Osteocyte (in vitro differentiated cells): ENCODE data around the gene ACTR3C. TPM values are rescaled to one million over a fixed set of nuclear protein-coding genes. Genes with fewer than 3 reads are reported as not detected.

Experiments
- DNase-seq: peaks from one replicate; pipeline ENCODE4 v3.0.0; 2021; ENCODE audit warnings: mixed read lengths; ENCODE audit not compliant: unreplicated experiment; ENCODE audit errors: extremely low spot score
- H3K27ac Mint-ChIP-seq: one replicate; pipeline ENCODE4 v1.8.0; 2021; ENCODE audit warnings: mild to moderate bottlenecking, mixed read lengths; ENCODE audit not compliant: unreplicated experiment
- H3K27me3 Mint-ChIP-seq: one replicate; pipeline ENCODE4 v1.8.0; 2021; ENCODE audit warnings: mixed read lengths; ENCODE audit not compliant: unreplicated experiment
- H3K36me3 Mint-ChIP-seq: one replicate; pipeline ENCODE4 v1.8.0; 2021; ENCODE audit warnings: mixed read lengths; ENCODE audit not compliant: unreplicated experiment
- H3K4me1 Mint-ChIP-seq: one replicate; pipeline ENCODE4 v1.8.0; 2021; ENCODE audit warnings: mixed read lengths; ENCODE audit not compliant: unreplicated experiment
- H3K4me3 Mint-ChIP-seq: one replicate; pipeline ENCODE4 v1.8.0; 2021; ENCODE audit warnings: mild to moderate bottlenecking, moderate library complexity, mixed read lengths; ENCODE audit not compliant: unreplicated experiment
- H3K9me3 Mint-ChIP-seq: one replicate; pipeline ENCODE4 v1.8.0; 2021; ENCODE audit warnings: mixed read lengths; ENCODE audit not compliant: unreplicated experiment
- CTCF ChIP-seq: fragments of 200-600 bp; sonication (generic); IDR thresholded peaks from 2 replicates; pipeline ENCODE4 v1.5.0; 2021; ENCODE audit warnings: antibody characterized with exemption, mild to moderate bottlenecking, moderate library complexity
- total RNA-seq: library from RNA; stranded (reverse); gene quantifications from 2 replicates; pipeline ENCODE4 v1.2.1, GENCODE V29; 2021

Gene ACTR3C
- total RNA-seq, 1 donor from 2014 or later = not detected

- DNase-seq = no peak
- Mint-ChIP-seq H3K4me3 (no peak overlapping the region), H3K4me1 (peaks cover 3% of the 10 kb centered on the region), H3K36me3 (no peaks in the 10 kb centered on the region), H3K27me3 (peaks cover 8% of the 10 kb centered on the region), H3K9me3 (no peaks in the 10 kb centered on the region), H3K27ac (no peak overlapping the region)
- no peak for TF ChIP-seq CTCF
These were observed 12.4 kb upstream of the ACTR3C start for GRCh38 chr7:150335774-150336112.

- H3K27me3 Mint-ChIP-seq = peaks cover 6% of the 10 kb centered on the region
- TF ChIP-seq CTCF = no peak
- H3K4me1 Mint-ChIP-seq = peaks cover 3% of the 10 kb centered on the region
- H3K27ac Mint-ChIP-seq = no peak overlapping the region
- no peaks in the 10 kb centered on the region for H3K9me3 Mint-ChIP-seq
- H3K4me3 Mint-ChIP-seq = no peak overlapping the region
- H3K36me3 Mint-ChIP-seq = no peaks in the 10 kb centered on the region
- DNase-seq = no peak
These were observed 11.9 kb upstream of the ACTR3C start for GRCh38 chr7:150335108-150335773.

DNA sequence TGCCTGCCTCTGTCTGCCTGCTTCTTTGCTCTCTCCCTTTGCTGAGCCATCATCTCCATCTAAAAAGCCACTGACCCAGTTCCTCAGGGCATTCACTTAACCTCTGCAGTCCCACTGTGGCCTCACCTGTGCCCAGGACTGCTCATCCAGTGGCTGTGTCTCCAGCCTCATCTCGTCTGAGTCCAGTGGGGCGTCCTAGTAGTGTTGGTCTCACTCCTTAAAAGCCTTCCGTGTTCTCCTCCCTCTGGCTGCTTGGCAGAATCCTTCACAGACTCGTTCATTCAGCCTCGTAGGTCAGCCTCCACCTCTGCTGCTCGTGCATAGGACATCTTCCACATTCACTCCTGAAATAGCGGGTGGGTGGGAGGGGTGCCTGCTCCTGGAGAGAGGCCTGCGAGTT is 10.8 kb upstream of the ACTR3C start:
- no peak overlapping the region for H3K4me3 Mint-ChIP-seq
- TF ChIP-seq CTCF = no peak
- H3K4me1 Mint-ChIP-seq = no peaks in the 10 kb centered on the region
- H3K27ac Mint-ChIP-seq = no peak overlapping the region
- no peaks in the 10 kb centered on the region for H3K9me3 Mint-ChIP-seq
- H3K27me3 Mint-ChIP-seq = no peaks in the 10 kb centered on the region
- DNase-seq = no peak
- H3K36me3 Mint-ChIP-seq = no peaks in the 10 kb centered on the region

DNA sequence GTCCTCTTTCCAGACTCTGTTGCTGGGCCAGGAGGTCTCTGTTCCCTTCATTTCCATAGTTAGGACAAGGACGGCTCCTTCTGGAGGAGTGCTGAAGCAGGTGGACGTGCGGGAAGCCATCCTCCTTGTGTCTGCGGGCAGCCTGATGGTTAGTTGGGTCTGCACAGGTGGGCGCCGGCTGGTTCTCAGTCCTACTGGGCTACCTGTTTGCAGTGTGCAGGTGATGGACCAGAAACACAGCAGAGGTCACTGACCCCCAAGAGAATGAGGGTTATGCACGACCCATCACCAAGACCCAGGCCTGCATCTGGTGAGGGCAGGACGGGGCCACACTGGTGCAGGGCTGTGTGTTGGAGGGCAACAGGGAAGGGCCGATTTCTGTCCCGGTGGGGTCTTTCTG is 10.3 kb upstream of the ACTR3C start:
- no peak for TF ChIP-seq CTCF
- H3K9me3 Mint-ChIP-seq = no peaks in the 10 kb centered on the region
- no peak for DNase-seq
- H3K27me3 Mint-ChIP-seq = no peaks in the 10 kb centered on the region
- no peak overlapping the region for H3K27ac Mint-ChIP-seq
- no peaks in the 10 kb centered on the region for H3K36me3 Mint-ChIP-seq
- H3K4me1 Mint-ChIP-seq = no peaks in the 10 kb centered on the region
- no peak overlapping the region for H3K4me3 Mint-ChIP-seq

DNA sequence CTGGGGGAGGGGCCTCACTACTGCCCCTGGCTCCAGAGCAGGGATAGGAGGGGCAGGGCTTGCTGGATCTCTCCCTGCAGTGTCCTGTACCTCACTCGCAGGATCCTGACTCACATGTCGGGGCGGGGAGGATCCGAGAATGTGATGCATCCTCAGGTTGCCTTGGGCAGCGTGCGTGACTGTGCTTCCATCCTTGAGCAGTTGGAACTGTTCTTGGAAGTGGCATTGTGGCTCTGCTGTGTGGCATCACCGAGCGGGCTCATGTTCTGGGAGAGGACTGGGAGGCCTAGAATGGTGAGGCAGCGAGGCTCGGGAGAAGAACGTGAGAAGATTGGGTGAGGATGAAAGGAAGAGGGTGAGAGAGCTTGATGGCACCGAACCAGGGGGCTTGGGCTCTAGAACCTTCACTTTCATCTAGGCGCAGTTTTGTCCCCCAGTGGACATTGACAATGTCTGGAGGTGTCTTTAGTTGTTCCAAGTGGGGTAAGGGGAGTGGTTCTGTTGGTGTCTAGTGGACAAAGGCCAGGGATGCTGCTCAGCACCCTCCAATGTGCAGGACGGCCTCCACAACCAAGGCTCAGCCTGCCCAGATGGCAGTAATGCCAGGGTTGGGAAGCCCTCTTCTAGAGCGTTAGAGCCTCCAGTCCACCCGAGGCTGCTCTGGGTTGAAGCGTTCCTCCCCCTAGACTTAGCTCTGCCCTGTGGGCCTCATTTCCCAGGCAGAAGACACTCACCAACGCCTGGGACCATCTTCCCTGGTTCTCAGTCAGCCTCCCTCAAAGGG is 9.7 kb upstream of the ACTR3C start:
- Mint-ChIP-seq H3K27me3 (no peaks in the 10 kb centered on the region), H3K36me3 (no peaks in the 10 kb centered on the region), H3K4me1 (no peaks in the 10 kb centered on the region), H3K9me3 (no peaks in the 10 kb centered on the region), H3K27ac (no peak overlapping the region), H3K4me3 (no peak overlapping the region)
- no peak for TF ChIP-seq CTCF
- DNase-seq = no peak
